Mucosa of descending colon (tissue), 3 donors: Measurements from ENCODE around the gene NCBP3. TPM values are rescaled to one million over a fixed set of nuclear protein-coding genes. Genes with fewer than 3 reads are reported as not detected.

ENCODE experiments used
- ATAC-seq: fragments of 200-7000 bp; cut with Tn5 transposase; one replicate; pipeline ENCODE4 v1.9.1; 2020; ENCODE audit warnings: mild to moderate bottlenecking, moderate library complexity
- DNase-seq, 3 donors: peaks; one replicate each; pipeline ENCODE4 v3.0.0-alpha.2; 2020
- H3K36me3 ChIP-seq: fragments of 200-600 bp; one replicate; pipeline ENCODE4 v1.8.0; 2021; ENCODE audit warnings: low read depth, mild to moderate bottlenecking
- H3K4me1 ChIP-seq: fragments of 200-600 bp; one replicate; pipeline ENCODE4 v1.8.0; 2021; ENCODE audit warnings: low read depth, mild to moderate bottlenecking
- H3K4me3 ChIP-seq: fragments of 200-600 bp; one replicate; pipeline ENCODE4 v1.8.0; 2021; ENCODE audit warnings: mild to moderate bottlenecking
- H3K9me3 ChIP-seq: fragments of 200-600 bp; one replicate; pipeline ENCODE4 v1.8.0; 2021; ENCODE audit warnings: mild to moderate bottlenecking
- intact Hi-C, 2 donors: fragments of 100-400 bp; cut with DNase I in 1 of 2; cut with micrococcal nuclease in 1 of 2; formaldehyde crosslinking; loops; one replicate each; pipeline versions ENCODE4 v1.11.0 to v1.11.1; 2022; cut with DNase I, micrococcal nuclease
- total RNA-seq, 3 donors: library from RNA; stranded (reverse); fragmentation: NEBNext Ultra II Directional in 2 of 3; extraction: Animal tissue kit (Norgen Biotek cat#: 25700) in 2 of 3; gene quantifications; one replicate each; pipeline versions ENCODE4 v1.2.1 to v1.2.4, GENCODE V29; 2021 to 2023
- TF ChIP-seq, protein P1 (sequence below): fragments of 200-600 bp; IDR thresholded peaks from one replicate; pipeline ENCODE4 v1.8.0; 2022; ENCODE audit warnings: antibody characterized with exemption, mild to moderate bottlenecking
- donor health status: DM: no; HTN: no; CAD: no; lungs with moderate emphysema.
- donor health status: DM: no; HTN: no; CAD: no.
- donor health status: DM: no; HTN: yes; CAD: no.

The NCBP3 gene
- total RNA-seq, 3 donors from 2014 or later: 39.4 to 50.5 (median 44.7) TPM

DNA sequence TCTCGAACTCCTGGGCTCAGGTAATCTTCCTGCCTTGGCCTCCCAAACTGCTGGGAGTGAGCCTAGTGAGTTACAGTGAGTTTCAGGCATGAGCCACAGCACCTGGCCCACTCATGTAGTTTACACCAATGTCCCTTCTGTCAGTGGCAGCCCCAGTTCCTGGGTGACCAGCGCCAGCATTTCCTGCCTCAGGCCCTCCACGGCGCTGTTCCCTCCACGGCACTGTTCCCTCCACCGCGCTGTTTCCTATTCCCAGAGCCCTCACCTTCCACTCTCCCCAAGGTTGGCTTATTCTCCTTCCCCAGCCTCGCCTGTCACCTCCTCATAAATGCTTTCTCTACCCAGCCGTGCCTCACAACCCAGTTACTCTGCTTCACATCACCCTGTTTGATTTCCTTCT lies 77.7 kb downstream of the NCBP3 start:
- Histone ChIP-seq H3K4me3 (no peak overlapping the region), H3K36me3 (no peaks in the 10 kb centered on the region), H3K4me1 (no peaks in the 10 kb centered on the region), H3K9me3 (no peaks in the 10 kb centered on the region)
- TF ChIP-seq, protein P1, sequence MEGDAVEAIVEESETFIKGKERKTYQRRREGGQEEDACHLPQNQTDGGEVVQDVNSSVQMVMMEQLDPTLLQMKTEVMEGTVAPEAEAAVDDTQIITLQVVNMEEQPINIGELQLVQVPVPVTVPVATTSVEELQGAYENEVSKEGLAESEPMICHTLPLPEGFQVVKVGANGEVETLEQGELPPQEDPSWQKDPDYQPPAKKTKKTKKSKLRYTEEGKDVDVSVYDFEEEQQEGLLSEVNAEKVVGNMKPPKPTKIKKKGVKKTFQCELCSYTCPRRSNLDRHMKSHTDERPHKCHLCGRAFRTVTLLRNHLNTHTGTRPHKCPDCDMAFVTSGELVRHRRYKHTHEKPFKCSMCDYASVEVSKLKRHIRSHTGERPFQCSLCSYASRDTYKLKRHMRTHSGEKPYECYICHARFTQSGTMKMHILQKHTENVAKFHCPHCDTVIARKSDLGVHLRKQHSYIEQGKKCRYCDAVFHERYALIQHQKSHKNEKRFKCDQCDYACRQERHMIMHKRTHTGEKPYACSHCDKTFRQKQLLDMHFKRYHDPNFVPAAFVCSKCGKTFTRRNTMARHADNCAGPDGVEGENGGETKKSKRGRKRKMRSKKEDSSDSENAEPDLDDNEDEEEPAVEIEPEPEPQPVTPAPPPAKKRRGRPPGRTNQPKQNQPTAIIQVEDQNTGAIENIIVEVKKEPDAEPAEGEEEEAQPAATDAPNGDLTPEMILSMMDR: no peak
- ATAC-seq (no peak), DNase-seq (no peak)
- intact Hi-C loops: no loop called here

- no peak for DNase-seq
- Histone ChIP-seq H3K4me3 (no peak overlapping the region), H3K36me3 (no peaks in the 10 kb centered on the region), H3K4me1 (no peaks in the 10 kb centered on the region), H3K9me3 (no peaks in the 10 kb centered on the region)
- intact Hi-C loops: no loop called here
- TF ChIP-seq, protein P1: no peak
- no peak for ATAC-seq
Measured at GRCh38 chr17:3766779-3767178, 79.3 kb downstream of the NCBP3 start.

DNA sequence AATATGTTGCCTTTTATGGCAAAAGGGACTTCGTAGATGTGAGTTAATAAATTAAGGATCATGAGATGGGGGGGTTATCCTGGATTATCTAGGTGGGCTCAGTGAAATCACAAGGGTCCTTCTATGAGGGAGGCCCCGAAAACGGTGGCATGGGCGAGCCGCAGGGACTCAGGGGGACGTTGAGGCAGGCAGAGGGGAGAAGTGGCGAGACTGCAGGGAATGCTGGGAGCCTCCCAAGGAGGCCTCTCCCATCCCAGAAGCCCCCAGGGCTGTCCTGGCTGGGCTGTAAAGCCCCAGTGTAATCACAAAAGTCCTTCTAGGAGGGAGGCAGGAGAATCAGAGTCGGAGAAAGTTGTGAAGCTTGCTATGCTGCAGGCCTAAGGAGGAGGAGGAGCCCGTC lies 80.1 kb downstream of the NCBP3 start:
- no peaks in the 10 kb centered on the region for H3K9me3 ChIP-seq
- TF ChIP-seq, protein P1: no peak
- intact Hi-C loops: no loop called here
- H3K4me3 ChIP-seq: no peak overlapping the region
- DNase-seq: no peak
- no peaks in the 10 kb centered on the region for H3K36me3 ChIP-seq
- no peak for ATAC-seq
- no peaks in the 10 kb centered on the region for H3K4me1 ChIP-seq

- intact Hi-C loops: no loop called here
- H3K4me3 ChIP-seq: no peak overlapping the region
- H3K36me3 ChIP-seq: no peaks in the 10 kb centered on the region
- DNase-seq (peak in 1 of 3 donors; percentile 22), ATAC-seq (no peak)
- H3K4me1 ChIP-seq: no peaks in the 10 kb centered on the region
- H3K9me3 ChIP-seq: no peaks in the 10 kb centered on the region
- TF ChIP-seq, protein P1: no peak
Measured at GRCh38 chr17:3763777-3764170, 82.3 kb downstream of the NCBP3 start.

DNA sequence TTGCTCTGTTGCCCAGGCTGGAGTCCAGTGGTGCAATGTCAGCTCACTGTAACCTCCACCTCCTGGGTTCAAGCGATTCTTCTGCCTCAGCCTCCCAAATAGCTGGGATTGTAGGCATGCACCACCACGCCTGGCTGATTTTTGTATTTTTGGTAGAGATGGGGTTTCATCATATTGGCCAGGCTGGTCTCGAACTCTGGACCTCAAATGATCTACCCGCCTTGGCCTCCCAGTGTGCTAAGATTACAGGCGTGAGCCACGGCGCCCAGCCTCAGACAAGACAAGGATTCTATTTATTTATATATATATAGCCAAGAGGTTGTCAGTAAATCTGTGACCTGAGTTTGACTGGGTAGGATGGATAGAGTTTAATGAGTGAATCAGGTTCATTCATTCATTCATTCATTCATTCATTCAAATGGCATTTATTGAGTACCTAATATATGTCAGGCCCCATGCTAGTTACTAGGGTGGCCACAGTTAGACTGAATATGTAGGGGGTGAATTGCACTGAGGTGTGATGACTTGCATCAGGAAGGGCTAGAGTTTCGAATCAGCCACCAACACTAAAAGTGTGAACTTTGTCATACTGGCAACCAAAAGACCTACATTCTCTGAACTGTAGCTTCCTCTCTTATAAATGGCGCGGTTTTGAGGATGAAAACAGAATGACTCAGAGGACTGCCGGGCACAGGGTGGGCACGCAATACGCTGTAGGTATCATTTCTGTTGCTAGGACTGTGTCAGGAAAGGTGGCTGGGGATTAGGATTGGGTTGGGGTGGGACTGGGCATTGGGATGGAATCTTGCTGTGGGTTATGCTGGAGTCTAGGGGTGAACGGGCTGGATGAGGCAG lies 82.9 kb downstream of the NCBP3 start:
- DNase-seq: no peak
- ATAC-seq: peak; percentile 24
- Histone ChIP-seq H3K36me3 (no peaks in the 10 kb centered on the region), H3K9me3 (no peaks in the 10 kb centered on the region), H3K4me3 (no peak overlapping the region), H3K4me1 (no peaks in the 10 kb centered on the region)
- TF ChIP-seq, protein P1: no peak
- intact Hi-C loops: no loop called here
